K562 (cell line): ENCODE measurements around the gene SLC7A4.

Source experiments
- BRCA1 ChIP-seq, 2 experiments: fragments of 450-650 bp in 1 of 2; sonication (generic) in 1 of 2; formaldehyde crosslinking in 1 of 2; IDR thresholded peaks; 2 replicates each; pipeline versions ENCODE4 v1.5.0 to v1.6.1; 2017 to 2020; ENCODE audit warnings: mild to moderate bottlenecking in 1 of 2, missing genetic modification reagents in 1 of 2
- CREB1 ChIP-seq, 2 experiments: sonication (generic) in 1 of 2; formaldehyde crosslinking in 1 of 2; IDR thresholded peaks; 2 replicates each; pipeline versions ENCODE4 v1.6.1 to v1.8.0; 2012 to 2022; ENCODE audit warnings: inconsistent platforms in 1 of 2, mild to moderate bottlenecking in 1 of 2, missing genetic modification reagents in 1 of 2, moderate library complexity in 1 of 2
- CTCF ChIP-seq, 3 experiments: IDR thresholded peaks in 2 of 3; conservative IDR thresholded peaks in 1 of 3; 2 replicates each; pipeline ENCODE4 v1.5.1; 2011 to 2012; ENCODE audit warnings: low read length in 3 of 3, mild to moderate bottlenecking in 3 of 3, control low read depth in 2 of 3, improper control_type of control experiment in 1 of 3, inconsistent platforms in 1 of 3, low read depth in 1 of 3, mixed read lengths in 1 of 3, moderate library complexity in 1 of 3; ENCODE audit not compliant: insufficient read depth in 2 of 3
- DMBX1 ChIP-seq: fragments of 250-450 bp; sonication (Bioruptor Pico); IDR thresholded peaks from 2 replicates; pipeline ENCODE4 v1.8.0; 2022; ENCODE audit warnings: inconsistent platforms, mild to moderate bottlenecking, moderate library complexity, borderline replicate concordance
- FOXK2 ChIP-seq, 2 experiments: fragments of 450-650 bp; IDR thresholded peaks in 1 of 2; conservative IDR thresholded peaks in 1 of 2; 2 replicates each; pipeline ENCODE4 v1.6.1; 2016; ENCODE audit warnings: low read depth in 2 of 2, mild to moderate bottlenecking in 1 of 2
- FOXM1 ChIP-seq, 2 experiments: fragments of 450-650 bp in 1 of 2; sonication (generic) in 1 of 2; formaldehyde crosslinking in 1 of 2; IDR thresholded peaks; 2 replicates each; pipeline versions ENCODE4 v1.6.1 to v1.9.0; 2017 to 2022; ENCODE audit warnings: low read depth in 2 of 2, mild to moderate bottlenecking in 2 of 2, missing genetic modification reagents in 1 of 2, moderate library complexity in 1 of 2
- IFI16 ChIP-seq: fragments of 250-450 bp; sonication (Bioruptor Pico); IDR thresholded peaks from 2 replicates; pipeline ENCODE4 v2.1.2; 2022; ENCODE audit warnings: mild to moderate bottlenecking, inconsistent platforms
- POLR2A ChIP-seq: fragments of 450-650 bp; conservative IDR thresholded peaks from 2 replicates; pipeline ENCODE4 v1.6.1; 2016
- POLR2AphosphoS5 ChIP-seq: IDR thresholded peaks from 2 replicates; pipeline ENCODE4 v1.6.1; 2011; ENCODE audit warnings: mild to moderate bottlenecking, low read depth, low read length, moderate library complexity; ENCODE audit not compliant: control insufficient read depth, insufficient read depth
- TARDBP ChIP-seq: fragments of 450-650 bp; IDR thresholded peaks from 2 replicates; pipeline ENCODE4 v1.6.1; 2016
- USF1 ChIP-seq: sonication (generic); formaldehyde crosslinking; IDR thresholded peaks from 2 replicates; pipeline ENCODE4 v1.9.0; 2022; ENCODE audit warnings: mild to moderate bottlenecking, missing genetic modification reagents
- ZNF274 ChIP-seq: IDR thresholded peaks from 2 replicates; pipeline ENCODE4 v1.6.1; 2011; ENCODE audit warnings: low read depth, mild to moderate bottlenecking, low read length, moderate library complexity, borderline replicate concordance

DNA sequence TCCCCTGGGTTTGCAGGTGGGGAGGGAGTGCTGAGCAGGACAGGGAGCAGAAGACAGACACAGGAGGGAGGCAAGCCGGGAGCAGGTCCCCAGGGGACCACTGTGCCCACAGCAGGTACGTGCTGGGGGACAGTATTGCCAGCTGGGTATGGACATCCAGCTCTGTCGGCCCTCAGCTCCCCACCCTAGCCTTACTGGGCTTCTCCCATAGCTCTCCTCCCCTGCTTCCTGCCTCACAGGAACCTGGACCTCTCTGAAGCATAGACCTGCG is 23.1 kb upstream of the SLC7A4 start:
- TF ChIP-seq CREB1 (IDR thresholded peaks at IDR 0.05) (no peak), CREB1 (CRISPR knock-in tag; IDR thresholded peaks at IDR 0.05) (no peak), FOXM1 (IDR thresholded peaks at IDR 0.05; ENCODE audit: low read depth) (no peak), FOXM1 (CRISPR knock-in tag; IDR thresholded peaks at IDR 0.05; ENCODE audit: low read depth) (no peak), DMBX1 (no peak), POLR2A (no peak), USF1 (CRISPR knock-in tag) (no peak), FOXK2 (conservative IDR thresholded peaks at IDR 0.05 in 1 of 2, IDR thresholded peaks at IDR 0.05 in 1 of 2; ENCODE audit: low read depth in 2 of 2) (no peak), BRCA1 (IDR thresholded peaks at IDR 0.05) (no peak), BRCA1 (CRISPR knock-in tag; IDR thresholded peaks at IDR 0.05) (no peak), IFI16 (CRISPR knock-in tag) (no peak), POLR2AphosphoS5 (no peak), TARDBP (no peak), CTCF (IDR thresholded peaks at IDR 0.05 in 2 of 3, conservative IDR thresholded peaks at IDR 0.05 in 1 of 3; ENCODE audit: insufficient read depth in 2 of 3, low read depth in 1 of 3, low read length in 3 of 3) (no peak), ZNF274 (no peak)
